Amygdala (tissue), 56 donors: ENCODE measurements around the gene CCDC81.
"Not testable (repeated sequence)": the region's sequence is repeated elsewhere in the genome, so short reads cannot be mapped to it uniquely, and the experiment has no call there.

Experiments
- DNase-seq, 56 donors: peaks; one replicate each; lab custom pipeline; 2025; lab: John Stamatoyannopoulos, UW

Gene CCDC81

DNA sequence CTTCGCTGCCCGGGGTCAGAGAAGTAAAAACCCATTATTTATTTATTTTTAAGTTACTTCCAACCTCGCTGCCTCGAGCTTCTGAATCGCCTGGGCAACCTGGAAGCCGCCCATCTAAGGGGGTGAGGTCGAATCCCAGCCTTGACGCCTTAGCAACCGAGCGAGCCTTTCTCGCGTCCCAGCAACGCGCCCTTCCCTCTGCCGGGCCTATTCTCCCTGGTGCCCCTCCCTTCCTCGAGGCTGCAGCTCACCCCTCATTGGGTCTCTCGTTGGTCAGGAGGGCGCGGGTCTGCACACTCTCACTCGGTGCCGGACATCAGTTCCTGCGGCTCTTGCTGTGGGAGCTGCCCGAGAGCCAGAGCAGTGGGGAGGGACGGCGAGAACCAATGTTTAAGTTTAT is at the start of gene CCDC81:
Gene CCDC81 (plus strand): TSS at position 302 of the 400 bp plus-strand sequence. CDS start 277 bp downstream, outside the sequence.
- DNase-seq, result peak in 8 of 56 donors; percentile 1 to 23 (median 6)

DNA sequence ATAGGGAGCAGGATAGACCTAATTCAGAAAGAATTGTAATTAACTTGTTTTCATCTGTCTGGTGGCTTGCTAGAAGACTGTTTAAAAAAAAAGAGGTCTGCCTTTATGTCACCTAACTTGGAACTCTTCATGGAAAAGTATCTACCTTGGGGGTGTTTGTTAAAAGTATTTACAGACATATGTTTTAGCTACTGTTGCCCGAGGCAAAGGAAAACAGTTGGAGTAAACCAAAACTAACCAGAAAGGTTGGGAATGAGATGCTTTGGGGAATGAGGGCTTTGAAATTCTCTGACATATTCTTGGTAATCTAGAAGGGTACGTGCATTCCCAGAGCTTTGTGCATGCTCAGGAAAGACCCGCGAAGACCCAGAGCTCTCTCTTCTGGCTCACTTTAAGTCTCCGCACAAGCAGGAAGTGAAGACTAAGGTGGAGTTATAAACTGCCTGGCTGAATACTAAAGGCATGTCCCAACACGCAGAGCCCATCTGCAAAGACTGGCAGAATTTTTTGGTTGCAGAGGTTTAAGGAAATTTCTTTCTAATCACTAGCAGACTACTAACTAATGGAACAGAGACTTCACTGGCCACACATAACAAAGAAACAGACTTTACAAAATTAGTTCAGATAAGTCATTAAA is 39.4 kb upstream of the CCDC81 start:
- no peak for DNase-seq

DNA sequence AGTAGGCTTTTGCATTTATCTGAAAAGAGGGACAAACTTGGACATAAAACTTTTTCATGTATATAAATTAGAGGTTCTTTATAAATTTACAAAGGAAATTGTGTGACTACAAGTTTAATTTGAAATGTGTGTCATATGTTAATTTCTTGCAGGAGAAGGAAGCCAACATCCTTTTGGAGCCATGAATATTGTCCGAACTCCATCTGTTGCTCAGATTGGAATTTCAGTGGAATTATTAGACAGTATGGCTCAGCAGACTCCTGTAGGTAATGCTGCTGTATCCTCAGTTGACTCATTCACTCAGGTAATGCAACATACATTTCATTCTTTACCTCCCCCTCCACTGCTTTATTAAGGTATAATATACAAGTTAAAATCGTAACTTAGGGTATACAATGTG is 37.5 kb upstream of the CCDC81 start:
- DNase-seq, result no peak

DNA sequence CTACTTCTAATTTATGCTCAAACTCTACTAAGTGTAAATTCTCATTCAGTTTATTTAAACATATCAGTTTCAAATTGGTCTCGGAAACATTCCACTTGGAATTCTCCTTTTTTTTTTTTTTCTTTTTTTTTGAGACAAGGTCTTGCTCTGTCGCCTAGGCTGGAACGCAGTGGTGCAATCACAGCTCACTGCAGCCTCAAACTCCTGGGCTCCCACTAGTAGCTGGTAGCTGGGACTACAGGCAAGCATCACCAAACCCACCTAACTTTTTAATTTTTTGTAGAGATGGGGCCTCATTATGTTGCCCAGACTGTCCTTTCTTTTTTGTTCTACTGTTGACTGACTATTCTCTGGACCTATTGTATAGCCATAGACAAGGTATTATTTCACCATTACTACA is 33.3 kb upstream of the CCDC81 start:
- no peak for DNase-seq

DNA sequence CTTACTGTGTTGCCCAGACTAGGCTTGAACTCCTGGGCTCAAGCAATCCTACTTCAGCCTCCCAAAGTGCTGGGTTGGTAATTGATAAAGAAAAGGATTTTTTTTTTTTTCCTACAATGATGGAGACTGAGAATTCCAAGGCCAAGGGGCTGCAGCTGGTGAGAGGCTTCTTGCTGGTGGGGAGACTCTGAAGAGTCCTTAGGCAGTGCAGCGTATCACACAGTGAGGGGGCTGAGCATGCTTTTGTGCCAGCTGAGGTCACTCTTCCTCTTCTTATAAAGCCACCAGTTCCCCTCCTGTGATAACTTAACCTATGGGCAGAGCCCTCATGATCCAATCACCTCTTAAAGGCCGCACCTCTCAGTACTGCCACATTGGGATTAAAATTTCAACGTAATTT is 28.2 kb upstream of the CCDC81 start:
- no peak for DNase-seq

DNA sequence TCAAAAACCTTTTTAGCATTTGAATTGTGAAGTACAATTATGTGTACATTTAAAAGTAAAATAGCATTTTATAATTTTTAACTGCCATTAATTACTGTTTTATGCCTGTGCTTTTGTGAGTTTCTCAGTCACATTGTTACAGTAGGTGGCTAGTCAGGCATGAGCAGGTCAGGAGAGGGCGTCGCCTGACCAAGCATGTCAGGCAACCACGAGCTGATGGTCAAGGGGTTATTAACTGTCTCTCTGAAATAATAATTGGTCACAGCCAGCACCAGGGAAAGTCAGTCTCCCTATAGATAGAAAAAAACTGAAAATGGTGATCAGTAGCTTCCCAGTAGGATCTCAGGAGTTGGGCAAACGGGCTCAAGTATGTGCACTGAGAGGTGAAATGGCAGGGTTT is 19.4 kb upstream of the CCDC81 start:
- DNase-seq, result no peak

DNA sequence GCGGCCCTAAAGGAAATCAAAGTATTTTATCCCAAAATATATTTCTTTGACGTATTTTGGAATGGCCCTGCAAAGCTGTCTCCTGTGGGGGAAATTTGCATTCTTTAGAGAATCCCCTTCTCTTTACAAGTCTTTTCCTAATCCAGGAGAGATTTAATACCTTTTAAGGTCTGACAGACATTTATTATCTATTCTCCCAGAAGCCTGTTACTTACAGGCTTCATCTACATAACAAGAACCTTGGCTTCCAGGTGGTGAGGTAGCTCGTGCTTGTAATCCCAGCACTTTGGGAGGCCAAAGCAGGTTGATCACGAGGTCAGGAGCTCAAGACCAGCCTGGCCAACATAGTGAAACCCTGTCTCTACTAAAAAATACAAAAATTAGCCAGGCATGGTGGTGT is 17.3 kb upstream of the CCDC81 start:
- not testable (repeated sequence) for DNase-seq

DNA sequence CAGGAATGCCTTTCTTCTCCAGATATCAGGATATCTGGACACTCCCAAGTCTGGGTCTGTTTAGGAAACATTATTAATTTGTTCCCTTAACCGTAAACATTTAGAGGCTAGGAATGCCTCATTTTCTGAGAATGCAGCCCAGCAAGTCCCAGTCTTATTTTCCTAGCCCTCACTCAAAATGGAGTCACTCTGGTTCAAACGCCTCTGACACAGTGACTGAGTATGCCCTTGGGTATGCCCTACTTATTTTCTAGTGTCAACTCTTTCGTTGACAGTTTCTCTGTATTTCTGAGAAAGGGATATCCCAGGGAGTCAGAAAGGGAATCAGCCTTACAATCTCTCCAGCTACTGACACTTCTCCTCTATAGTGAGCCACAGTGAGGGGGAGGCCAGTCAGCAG is 16.0 kb upstream of the CCDC81 start:
- DNase-seq, result peak in 1 of 56 donors; percentile 3

DNA sequence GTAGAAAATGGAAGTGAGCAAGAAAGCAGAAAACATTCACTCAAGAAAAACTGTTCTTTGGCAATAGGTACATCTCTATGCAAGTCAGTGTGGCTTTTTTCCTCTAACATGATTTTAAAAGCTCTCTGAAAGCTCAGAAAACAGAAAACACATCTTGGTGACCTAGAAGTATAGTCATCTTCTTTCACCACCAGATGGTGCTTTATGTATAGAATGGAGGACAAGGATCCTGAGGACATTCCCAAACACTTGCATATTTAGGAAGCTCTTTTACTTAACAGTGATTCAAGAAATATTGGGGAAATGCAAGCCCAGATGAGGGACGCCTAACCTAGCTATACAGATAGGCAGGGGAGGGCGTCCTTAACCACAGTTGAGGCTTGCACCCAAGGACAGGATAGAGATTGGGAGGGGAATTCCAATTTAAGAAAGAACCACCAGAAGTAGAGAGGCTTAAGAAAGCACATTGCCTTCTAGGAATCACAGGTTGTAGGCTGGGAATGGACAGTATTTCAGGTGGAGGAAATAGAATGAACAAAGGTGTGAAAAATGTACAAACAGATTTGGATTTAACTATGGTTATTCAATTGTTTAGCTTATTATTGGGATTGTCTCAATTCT is 13.8 kb upstream of the CCDC81 start:
- DNase-seq, result no peak

DNA sequence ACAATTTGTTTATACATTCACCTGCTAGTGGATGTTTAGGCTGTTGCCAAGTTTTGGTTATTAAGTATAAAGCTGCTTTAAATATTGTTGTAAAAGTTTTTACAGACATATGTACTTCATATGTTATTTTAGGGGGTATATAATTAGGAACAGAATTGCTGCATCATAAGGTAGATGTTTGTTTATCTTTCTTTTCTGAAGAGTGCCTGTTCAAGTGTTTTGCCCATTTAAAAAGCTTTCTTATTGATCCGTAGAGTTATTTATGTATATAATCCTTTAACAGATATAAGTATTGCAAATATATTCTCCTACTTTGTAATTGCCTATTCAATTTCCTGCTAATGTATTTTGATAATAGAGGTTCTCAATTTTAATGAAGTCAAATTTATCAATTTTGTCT is 11.3 kb upstream of the CCDC81 start:
- no peak for DNase-seq

DNA sequence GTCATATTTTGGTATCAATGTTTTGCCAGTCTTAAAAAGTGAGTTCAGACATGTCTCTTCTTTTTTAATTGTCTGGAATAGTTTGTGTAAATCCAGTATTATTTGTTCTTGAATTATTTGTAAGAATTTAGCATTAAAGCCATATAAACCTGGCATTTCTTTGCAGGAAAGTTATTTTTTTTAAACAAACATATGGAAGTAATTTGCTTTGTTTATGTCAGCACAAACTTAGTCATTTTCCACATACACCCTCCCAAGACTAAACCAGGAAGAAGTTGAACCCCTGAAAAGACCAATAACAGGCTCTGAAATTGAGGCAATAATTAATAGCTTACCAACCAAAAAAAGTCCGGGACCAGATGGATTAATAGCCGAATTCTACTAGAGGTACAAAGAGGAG is 9.1 kb upstream of the CCDC81 start:
- no peak for DNase-seq

DNA sequence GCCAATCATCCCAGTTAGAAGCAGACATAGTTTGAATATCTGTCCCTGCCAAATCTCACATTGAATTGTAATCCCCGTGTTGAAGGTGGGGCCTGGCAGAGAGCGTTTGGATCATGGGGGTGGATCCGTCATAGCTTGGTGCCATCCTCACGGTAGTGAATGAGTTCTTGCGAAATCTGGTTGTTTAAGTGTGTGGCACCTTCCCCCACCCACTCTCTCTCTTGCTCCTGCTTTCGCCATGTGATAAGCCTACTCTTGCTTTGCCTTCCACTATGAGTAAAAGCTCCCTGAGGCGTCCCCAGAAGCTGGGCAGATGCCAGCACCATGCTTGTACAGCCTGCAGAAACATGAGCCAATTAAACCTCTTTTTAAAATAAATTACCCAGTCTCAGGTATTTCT is 5.0 kb upstream of the CCDC81 start:
- DNase-seq, result no peak

DNA sequence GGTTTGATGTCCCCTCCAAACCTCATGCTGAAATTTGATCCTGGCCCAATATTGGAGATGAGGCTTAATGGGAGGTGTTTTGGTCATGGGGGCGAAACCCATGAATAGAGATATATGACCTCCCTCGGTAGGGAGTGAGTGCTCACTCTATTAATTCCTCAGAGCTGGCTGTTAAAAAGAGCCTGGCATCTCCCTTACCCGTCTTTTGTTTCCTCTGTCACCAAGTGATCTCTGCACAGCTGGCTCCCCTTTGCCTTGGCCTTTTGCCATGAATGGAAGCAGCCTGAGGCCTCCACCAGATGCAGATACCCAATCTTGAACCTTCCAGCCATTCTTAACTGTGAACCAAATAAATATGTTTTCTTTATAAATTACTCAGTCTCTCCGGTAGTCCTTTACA is 4.5 kb upstream of the CCDC81 start:
- DNase-seq, result no peak

DNA sequence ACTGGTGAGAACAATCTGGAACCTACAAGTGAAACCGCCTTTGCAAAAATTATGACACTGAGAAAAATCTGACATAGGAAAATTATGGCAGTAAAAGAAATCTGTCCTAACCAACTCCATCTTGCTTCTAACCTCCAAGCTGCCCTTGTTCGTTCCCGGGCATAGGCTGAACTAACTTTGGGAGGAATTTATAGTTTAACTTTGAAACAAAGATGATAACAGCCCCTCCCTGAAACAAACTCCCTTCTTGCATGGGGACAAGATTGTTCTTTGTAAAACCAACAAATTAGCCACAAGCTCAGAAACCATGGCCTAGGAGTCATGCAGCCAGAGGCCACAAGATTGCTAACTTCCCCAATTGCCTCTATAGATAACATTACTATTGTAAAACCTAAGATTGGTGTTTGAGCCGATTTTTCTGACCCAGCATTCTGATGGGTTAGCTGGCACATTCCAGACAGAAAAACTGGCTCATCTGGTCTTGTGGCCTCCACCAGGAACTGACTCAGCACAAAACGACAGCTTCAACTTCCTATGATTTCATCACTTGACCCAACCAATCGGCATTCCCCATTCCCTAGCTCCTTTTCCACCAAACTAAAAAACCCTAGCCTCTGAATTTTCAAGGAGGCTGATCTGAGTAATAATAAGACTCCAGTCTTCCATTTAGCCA is 3.6 kb upstream of the CCDC81 start:
- no peak for DNase-seq

DNA sequence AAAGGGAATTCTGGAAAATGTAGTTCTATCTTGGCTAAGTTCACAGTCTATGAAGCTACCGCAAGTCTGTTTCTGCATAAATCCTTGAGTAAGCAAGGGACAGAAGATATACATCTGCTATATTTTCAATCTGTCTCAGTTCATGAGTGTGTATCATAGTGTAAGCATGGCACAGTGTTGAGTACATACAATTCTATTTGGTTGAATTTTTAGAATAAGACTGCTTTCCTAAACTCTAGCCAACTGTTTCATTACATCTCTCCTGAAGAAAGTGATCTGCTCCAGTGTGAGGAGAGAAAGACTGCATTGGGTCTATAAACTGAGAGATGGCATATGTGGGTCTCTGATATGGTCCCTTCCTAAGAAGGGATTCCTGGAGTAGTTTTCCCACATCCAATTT is 2.6 kb upstream of the CCDC81 start:
- no peak for DNase-seq

DNA sequence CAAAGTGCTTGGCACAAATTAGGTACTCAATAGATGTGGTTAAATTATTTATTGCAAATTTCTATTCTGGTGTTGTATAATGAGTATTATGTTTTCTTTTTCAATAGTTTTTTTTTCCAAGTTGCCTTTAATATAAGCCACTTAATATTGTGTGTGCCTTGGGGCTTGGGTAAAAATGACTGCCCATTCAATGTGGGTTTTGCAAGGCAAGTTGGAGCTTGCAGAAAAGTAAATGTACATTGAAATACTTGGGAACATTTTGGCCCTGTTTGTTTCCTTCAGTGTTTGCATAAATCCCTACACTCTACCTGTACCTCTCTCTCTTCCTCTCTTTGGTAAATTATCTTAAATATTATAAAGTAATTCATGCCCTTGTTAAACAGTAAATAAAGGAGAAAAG is 2.1 kb upstream of the CCDC81 start:
- no peak for DNase-seq

DNA sequence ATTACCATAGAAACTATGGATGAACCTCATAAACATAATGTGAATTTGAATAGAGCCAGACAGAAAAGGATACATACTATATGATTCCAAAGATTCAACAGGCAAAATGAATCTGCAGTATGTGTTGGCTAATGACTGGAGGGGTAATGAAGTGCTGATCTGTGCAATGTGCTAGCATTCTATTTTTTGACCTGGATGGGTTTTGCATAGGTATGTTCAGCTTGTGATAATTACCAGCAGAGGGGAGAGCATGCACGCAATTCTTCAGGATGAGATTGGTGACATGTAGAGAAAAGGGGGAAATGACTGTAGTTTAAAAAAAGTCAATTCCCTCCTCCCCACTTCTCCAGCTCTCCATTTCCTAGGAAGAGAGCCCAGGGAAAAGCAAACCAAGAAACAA is 618 bp upstream of the CCDC81 start:
- DNase-seq, result no peak

DNA sequence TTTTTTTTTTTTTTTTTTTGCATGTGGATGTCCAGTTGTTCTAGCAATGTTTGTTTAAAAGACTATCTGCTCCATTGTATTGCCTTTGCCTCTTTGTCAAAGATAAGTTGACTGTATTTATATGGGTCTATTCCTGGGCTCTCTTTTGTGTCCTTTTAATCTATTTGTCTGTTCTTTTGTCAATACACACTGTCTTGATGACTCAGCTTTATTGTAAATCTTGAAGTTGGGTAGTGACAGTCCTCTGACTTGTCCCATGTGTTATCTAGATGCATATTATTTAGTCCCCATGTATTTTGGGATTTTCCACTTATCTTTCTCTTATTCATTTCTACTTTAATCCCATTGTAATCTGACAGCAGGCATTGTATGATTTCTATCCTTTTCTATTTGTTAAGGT is 3.3 kb downstream of the CCDC81 start:
- DNase-seq, result no peak

DNA sequence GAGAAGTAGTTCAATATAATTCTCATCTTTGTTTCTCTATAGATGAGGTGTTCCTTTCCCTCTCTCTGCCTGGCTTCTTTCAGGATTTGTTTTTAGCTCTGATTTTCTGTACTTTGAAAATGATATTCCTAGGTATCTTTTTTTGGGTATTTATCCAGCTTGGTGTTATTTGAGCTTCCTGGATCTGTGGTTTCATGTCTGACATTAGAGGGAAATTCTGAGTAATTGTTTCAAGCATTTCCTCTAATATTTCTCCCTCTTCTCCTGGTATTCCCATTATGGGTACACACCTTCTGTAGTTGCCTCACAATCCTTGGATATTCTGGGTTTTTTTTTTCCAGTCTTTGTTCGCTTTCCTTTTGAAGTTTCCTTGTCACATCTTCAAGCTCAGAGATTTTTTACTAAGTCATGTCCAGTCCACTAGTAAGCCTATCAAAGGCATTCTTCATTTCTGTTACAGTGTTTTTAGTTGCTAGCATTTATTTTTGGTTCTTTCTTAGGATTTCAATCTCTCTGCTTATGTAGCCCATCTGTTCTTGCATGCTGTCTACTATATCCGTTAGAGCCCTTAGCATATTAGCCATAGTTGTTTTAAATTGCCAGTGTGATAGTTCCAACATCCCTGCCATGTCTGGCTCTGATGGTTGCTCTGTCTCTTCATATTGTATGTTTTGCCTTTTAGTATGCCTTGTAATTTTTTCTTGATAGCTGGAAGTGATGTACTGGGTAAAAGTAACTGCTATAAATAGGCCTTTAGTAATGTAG is 5.8 kb downstream of the CCDC81 start:
- DNase-seq, result no peak

DNA sequence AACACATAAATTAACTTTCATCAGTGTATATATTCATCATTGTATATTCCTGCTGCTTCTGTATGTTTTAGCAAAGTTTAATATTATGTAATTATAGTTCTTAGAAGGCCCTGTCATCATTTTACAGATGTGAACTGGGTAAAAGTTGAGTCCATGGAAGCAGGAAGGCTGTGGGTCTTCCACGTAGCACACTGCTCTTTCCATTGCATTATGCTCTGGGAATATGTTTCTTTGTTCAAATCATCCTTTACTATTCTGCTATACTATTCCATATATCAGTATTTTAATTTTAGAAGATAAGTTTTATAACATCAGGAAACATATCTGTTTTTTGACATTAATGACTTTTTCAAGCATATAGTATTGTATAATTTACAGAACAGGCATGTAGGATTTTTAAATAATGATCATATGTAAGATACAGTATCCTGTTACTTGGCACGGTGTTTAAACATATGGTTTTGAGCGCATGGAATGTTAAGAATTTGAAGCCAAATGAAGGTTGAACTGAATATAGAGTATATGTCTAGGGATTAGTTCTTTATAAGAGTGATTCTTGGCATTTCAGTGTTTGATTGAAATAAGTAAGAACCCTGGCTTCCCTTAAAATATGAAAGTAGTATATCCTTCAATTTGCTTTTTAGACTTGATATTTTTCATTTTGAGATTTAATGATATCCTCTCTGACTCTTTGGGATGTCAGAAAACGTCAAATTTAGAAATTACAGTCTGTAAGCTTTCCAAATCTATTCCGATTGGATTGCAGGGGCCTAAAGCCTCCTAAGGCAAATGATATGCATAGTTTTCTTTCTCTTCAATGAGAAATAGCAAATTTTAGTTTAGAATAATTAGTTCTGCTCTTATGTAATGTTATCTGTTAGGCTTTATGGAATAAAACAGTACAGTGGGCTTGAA is 8.6 kb downstream of the CCDC81 start:
- DNase-seq, result no peak
